DMS114 treated with DMSO at 0.1 percent for 48 hours (cell line): ENCODE data around the gene EPB41L4B.

Experiments used
- DNase-seq: peaks from one replicate; lab custom pipeline; 2025; ENCODE audit not compliant: unreplicated experiment; lab: John Stamatoyannopoulos, UW

The EPB41L4B gene

DNA sequence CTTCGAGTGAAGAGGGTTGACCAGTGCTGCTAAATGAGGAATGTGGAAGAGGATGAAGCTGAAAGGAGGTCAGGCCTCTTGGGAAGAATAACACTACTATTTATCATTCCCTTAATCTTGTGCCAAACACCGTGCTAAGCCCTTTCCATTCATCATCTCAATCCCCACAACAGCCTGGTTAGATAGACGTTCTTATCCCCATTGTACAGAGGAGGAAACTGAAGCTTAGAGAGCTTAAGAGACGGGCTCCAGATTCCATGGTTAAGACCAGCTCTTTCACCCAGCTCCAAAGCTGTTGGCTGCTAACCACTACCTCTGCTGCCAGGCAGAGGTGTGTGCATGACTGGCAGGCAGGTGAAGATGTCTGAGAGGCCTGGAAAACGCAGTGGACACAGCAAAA, 868 bp upstream of the EPB41L4B start:
- DNase-seq: no peak

DNA sequence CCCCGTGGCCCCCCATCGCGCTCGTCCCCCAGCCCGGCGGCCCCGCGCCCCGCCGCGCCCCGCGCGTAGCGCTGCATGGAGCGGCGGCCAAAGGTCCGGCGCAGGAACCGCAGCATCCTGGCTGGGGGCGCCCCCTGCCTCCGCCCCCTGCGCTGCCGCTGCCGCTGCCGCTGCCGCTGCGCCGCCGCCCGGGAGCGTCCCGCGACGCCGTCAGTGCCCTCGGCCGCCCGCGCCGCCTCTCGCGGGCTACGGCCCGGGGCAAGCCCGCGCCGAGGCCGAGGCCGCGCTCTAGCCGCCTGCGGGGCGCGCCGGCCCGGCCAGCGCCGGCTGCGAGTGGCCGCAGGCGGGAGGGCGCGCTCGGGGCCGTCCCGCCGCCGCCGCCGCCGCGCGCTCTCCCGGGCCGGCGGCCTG, 523 bp downstream of the EPB41L4B start:
- DNase-seq: no peak

DNA sequence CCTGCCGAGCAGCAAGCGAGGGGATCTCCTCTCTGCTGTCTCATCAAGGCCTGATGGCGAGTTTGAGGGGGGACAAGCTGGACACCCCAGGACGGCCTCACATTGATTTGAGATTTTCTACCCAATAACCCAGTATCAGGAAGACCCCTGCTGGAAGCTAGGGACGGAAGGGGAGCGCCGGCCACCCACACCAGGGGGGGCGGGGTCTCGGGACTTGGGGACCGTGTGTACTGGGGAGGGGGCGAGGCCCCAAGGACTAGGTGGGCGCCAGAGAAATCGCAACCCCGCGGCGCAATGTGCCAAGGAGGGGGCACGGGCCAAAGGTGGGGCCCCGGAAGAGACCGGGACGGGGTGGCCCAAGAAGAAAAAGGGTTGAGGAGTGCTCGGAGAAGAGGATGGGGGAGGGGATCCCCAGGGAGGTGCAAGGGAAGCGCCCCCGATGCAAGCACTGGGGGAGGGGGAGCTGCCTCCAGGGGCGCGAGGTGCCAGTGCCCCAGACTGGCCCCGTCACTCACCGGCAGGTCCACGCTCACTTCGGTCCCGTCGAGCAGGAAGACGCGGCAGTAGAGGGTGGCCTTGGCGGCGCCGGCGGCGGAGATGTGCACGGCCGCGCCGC, 1.1 kb downstream of the EPB41L4B start:
- DNase-seq: no peak

DNA sequence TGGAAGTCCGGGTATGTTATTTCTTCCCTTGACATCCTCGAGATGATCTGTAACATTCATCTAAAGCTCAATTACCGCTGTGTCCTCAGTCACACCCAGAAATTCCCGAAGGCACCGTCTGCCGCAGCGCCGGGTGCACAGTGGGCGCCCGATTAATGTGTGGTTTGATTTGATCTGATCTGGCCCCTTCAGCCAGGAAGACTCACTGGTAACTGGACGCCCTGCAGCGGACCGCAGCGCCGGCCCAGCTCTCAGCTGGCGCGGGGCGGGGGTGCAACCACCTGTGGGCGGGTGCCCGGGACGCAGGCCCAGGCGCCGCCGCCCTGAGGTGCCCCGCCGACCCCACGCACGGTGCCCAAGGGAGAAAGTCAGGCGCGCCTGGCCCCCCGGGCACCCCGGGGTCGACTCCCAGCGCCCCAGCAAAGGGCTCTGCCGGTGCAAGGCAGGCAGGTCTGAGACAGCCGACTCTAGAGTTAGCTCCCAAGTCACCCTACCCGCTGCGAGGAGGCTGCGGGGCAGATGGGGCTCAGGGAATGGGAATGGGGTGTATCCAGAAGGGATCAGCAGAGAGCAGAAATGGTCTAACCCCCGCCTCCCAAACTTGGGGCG, 1.7 kb downstream of the EPB41L4B start:
- DNase-seq: no peak

DNA sequence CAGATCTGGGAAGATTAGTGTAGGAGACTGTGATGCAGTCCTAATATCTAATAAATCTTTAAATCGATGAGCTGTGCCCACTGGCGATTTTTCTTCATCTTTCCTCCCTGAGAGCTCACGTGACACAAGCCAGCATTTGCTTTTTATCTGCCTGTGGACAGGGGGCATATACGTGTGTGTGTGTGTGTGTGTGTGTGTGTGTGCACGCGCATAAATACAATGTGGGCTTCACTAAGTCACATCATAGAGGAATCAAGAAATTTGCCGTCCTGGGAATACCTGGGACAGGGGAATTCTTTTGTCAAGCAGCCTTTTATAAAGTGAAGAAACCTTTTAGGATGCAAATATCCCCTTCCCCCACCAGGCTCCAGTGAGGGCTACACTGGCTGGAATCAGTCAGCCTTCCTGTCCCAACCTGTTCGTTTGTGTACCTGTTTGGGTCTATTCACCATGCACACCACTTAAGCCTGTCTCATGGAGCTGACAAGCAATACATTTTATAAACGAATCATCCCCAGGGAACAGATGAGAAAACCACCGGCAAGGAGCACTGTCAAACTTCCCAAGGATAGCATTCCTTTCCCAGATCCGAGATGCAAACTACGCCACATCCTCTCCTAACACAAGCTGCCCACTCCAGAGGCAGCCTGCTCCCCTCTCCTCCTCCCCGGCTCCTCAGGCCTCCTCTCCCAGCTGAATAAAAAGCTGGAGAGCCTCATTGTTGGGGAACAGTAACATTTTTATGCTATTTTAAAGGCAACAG, 2.7 kb downstream of the EPB41L4B start:
- no peak for DNase-seq

DNA sequence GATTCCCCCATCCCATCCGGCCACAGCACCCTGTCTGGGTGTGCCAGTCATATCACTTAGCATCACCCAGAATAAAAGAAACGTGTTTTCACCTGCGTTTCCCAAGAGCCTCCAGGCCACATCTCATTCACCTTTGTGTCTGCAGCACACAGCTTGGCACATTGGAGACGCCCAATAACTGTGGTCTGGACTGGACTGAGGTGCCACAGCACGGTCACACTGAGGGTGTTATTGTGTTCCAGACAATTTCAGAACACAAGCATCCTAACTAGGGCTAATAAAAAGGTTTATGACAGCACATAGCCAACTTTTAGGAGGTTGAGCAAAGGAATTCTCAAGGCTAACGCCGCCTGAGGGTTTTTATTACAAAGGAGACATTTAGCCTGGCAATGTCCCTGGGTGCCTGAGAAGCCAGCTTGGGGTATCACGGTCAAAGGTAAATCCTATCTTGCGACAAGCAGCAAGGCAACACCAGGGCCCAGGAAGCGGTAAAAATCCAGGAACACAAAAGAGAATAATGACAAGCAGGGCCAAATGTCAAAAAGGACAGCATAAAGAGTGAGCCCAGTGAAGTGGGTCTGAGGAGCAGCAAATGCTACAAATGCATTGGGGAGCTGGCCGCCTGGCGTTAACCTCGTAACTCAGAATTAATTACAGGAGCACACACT, 3.4 kb downstream of the EPB41L4B start:
- no peak for DNase-seq

DNA sequence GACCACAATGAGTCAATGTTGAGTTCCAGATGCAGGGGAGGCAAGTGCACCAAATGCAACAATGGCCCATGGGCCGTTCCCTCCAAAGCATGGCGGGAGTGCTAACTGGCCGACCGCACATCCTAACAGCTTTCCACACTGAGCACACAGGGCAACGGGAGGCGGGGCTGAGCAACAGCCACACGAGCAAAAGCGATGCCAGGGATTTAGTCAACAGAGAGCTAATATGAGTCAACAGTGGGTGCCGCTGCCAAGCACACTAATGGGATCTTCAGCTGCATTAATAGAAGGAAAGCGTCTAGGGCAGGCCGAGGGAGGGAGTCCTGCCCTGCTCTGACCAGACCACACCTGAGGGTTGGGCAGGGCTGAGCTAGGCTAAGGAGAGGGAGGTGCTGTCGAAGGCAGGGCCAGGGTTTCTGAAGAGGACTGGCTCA, 4.6 kb downstream of the EPB41L4B start:
- DNase-seq: no peak

DNA sequence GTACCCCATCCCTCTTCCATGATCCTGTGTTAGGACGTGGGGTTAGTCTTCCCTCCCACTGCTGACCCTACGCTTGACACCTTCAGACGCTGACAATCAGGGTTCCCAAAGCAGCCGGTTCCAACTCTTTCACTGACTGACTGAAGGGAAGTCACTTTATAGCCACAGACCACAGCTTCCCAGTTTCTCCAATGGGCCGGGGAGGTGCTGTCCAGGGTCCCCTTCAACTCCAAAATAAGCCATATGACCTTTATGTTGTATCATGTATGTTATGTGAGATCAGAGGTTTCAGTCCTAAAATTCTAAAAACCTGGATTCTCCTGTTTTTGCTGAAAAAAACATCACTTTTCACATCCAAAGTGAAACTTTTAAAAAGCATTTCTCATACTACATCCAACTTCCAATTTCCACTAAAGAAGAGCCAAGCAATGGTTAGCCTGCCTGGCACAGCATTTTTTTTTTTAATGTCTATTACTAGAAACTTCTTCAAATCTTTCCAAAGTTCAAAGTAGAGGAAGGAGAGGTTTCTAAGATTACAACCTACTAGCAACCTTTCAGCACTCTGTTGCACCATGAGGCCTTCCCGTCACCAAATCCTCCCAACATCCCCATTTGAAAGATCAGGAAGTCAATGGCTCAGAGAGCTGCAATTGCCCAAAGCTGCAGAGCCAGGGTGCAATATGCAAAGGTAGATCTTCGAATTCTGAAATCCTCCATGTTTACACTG, 5.2 kb downstream of the EPB41L4B start:
- DNase-seq: no peak

DNA sequence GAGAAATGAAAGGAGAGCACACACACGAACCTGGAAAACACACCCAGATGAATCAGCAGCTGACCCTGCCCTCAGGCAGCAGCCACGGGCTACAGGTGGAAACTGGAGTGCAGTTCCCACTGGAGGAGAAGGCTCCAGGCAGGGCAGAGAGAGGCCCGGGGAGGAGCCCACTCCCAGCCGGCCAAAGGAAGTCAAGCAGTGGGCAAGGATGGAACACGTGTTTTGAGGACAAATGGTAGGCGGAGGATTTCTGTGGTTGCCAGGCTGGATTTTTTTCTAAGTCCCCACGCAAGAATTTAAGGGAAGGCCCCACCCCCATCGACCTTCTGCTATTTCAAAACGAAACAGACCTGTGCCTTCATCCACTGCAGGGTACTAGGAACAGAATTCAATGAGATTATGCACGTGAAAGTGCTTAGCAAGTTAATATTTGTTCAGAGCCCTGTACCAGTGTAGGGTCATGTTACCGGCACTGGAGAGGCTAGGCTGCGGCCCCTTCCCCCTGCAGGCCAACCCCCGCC, 6.8 kb downstream of the EPB41L4B start:
- DNase-seq: no peak

DNA sequence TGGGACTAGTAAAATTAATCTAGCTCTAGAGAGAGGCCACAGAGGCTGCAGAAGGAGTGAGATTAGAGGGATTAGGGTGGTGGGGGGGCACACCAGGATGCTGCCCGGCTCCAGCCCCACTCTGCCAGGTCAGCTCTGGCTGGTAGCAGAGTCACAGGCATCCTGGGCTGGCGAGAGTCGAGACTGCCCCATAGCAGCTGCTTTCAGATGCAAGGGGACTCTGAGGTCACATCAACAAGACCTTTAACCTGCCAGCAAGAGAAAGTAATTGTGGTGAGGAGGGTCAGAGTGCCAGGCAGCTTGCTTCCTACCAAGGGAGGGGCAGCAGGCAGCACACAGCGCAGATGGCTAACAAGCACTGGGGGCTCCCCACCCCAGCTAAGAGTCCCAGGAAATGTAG, 7.5 kb downstream of the EPB41L4B start:
- DNase-seq: no peak

DNA sequence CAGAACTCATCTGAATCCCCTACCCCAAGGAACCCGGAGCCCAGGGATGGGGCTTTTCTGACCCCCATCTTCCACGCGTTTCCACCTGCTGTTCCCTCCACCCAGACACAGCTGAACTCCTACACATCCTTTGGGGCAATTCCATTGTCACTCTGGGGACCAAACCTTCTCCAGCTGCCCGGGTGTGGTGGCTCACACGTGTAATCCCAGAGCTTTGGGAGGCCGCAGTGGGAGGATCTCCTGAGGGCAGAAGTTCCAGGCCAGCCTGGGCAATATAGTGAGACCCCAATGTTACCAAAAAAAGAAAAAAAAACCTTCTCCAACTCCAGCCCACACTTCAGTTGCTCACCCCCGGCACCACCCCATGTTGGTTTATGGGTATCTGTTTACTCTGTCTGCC, 8.1 kb downstream of the EPB41L4B start:
- DNase-seq: no peak

DNA sequence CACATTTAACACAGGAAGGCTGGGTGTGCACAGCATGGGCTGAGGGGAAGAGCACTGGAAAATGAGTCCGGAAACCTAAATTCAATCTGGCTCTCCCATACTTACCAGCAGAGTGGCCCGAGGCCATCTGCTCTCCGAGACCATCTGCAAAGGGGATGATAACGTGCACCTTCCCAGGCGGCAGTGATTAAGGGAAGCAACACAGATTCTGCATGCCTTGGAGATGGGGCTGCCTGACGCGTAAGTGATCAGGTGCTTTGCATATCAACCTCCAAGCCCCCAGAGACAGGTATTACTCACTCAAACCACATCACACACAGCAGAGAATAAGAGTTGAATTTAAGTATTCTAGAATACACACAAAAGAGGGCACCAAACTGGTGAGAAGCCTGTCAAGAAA, 9.1 kb downstream of the EPB41L4B start:
- no peak for DNase-seq

DNA sequence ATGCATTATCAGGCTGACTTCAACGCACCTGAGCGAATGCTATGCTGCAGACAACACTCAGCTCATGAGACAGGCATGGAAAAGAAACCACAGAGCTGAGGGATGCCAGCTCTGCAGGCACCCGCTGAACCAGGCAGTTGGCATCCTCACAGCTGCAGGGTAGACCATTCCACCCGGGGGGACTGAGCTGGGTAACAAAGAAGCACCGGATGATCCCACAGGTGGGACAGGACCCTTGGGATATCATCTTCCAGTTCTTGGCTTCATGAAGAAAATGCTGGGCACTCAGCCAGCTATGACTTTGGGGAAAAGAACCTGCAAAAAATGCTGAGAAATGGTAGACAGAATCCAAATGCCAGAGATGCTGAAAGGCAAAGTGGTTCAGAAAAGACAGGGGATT, 9.6 kb downstream of the EPB41L4B start:
- DNase-seq: no peak

DNA sequence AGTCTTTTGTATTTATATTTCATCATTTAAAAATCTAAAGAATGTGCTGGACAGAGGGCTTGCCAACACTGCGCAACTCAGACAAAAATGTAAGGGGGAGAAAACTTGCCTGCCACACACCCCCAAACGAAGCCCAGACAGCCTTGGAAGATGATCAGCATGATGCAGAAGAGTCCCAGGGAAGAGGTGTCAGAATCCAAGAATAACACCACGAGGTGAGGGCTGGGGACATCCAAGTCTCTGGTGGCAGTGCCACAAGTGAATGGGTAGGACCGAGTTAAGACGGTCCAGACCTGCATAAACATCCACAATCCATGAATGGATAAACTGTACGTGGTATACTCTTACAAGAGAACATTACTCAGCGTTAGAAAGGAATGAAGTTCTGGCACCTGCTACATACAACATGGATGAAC, 10.4 kb downstream of the EPB41L4B start:
- no peak for DNase-seq

DNA sequence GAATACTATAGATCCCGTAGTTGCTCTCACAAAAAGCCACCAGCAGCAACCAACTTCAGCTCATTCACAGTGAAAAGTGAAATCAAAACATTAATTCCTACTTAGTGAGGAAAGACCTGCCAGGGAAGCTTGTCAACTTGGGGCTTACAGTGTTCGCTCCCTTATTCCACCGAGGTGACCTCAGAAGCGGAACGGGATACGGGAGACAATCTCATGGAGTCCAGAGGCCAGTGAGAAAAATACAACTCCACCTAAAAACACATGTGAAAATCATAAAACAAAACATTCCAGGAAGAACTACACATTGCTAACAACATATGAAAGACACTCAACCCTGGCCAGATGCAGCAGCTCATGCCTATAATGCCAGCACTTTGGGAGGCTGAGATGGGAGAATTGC, 11.6 kb downstream of the EPB41L4B start:
- no peak for DNase-seq

DNA sequence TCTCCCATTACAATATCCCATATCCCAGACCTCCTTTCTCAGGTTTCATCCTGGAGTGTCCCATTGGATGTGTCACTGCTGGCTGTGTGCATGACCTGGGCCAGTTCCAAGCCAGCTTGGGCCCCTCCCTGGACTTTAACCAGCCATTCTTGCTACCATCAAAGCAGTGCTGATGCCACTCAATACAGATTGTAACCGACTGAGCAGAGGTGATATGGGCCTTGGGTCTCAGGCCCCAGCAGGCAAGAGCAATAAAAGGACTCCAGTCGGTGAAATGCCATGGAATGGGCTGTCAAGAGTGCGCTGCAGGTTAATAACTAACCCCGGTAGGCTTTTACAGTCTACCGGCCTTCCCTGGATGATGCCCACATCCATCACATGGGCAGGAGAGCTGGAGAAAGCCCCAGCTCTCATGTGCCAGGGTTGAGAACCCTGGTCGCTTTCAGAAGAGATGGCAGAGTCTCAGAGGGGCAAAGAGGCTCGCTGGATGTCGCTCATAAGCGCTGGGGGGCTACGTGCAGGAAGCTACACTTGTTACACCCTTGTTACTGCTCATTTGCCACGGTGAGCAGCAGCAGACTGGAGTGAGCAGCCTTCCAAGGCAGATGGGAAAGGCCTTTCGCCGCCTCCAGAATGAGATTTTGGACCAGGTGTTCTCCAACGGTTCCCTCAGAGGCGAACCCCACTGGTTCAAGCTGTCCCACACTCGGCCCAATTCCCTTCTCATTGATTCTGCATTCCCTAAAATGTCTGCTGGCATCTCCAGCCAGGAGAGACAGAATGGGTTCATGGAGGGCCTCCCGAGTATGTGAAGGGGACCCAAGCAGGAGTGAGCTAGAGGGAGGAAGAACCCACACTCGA, 13.2 kb downstream of the EPB41L4B start:
- no peak for DNase-seq

DNA sequence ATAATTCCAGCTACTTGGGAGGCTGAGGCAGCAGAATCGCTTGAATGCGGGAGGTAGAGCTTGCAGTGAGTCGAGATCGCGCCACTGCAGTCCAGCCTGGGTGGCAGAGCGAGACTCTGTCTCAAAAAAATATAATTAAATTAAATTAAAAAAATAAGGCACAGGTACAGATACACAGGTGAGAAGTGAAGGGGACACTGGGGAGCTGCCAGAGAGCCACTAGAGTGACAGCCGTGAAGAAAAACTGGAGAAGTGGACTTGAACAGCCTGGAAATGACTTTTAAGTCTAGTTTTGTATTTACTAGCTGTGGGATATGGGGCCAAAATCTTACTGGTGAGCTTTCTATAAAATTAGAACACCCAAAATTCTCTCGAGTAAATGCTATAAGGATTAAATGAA, 15.1 kb downstream of the EPB41L4B start:
- DNase-seq: no peak

DNA sequence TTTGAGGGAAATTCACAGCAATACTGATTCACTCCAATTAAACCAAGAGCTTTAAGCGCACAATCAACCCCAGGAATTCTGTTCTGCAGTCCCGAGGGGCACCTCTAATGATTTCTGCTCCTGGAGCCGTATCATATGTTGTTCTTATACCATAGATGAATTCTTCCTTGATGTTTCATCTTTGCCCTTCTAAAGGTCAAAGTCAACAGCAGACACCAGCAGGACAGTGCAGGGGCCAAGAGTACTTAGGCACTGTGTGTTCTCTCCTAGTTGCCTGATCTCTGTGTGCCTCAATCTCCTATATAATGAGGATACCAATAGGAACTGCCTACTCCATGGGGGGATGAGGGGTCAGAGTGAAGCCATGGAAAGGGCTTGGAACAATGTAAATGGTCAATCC, 16.5 kb downstream of the EPB41L4B start:
- no peak for DNase-seq

DNA sequence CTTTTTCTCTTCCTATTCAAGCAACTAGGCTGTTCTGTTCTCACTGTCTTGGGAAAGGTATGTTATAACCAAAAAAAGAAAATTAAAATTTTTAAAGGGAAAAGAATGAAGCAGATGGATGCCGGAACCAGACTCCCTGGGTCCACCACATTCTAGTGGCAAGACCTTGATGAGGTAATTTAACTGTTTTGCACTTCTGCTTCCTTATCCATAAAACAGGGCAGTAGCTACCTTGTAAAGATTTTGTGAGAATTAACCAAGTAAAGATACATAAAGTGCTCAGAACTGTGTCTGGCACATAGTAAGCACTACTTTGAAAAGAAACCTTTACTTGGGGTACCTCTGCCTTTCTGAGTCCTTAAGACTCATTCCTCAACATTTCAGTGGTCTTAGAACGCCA, 17.0 kb downstream of the EPB41L4B start:
- DNase-seq: no peak

DNA sequence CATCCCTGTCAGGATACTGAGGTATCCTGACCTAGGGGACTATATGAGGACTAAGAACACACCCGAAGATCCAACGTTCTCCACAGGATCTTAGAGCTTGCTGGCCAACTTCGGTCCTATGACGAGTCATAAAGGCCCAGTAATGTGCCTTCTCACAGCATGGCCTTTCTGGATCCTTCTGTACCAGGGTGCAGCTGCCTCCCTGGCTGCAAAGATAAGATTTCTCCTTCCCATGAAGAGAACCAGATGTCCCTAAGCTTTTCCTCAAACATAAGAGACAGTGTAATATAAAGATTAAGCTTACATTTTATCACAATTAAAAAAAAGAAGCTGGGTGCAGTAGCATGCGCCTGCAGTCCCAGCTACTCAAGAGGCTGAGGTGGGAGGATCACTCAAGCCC, 18.3 kb downstream of the EPB41L4B start:
- DNase-seq: no peak
